ENCODE measurements around the gene CRYBG3.
"Not testable (repeated sequence)": the region's sequence is repeated elsewhere in the genome, so short reads cannot be mapped to it uniquely, and the experiment has no call there.

Gene CRYBG3

GRCh38 chr3:97899331-97899730 lies 77.5 kb downstream of the CRYBG3 start:
- no peak for DNase-seq (ENCODE audit: low read depth)
- no peak overlapping the region for H3K4me3 ChIP-seq (ENCODE audit: control insufficient read depth, low read depth, low read length)
- TF ChIP-seq CTCF (IDR thresholded peaks at IDR 0.05; ENCODE audit: control insufficient read depth, insufficient read depth, low read depth, low read length, missing control alignments), result no peak

DNA sequence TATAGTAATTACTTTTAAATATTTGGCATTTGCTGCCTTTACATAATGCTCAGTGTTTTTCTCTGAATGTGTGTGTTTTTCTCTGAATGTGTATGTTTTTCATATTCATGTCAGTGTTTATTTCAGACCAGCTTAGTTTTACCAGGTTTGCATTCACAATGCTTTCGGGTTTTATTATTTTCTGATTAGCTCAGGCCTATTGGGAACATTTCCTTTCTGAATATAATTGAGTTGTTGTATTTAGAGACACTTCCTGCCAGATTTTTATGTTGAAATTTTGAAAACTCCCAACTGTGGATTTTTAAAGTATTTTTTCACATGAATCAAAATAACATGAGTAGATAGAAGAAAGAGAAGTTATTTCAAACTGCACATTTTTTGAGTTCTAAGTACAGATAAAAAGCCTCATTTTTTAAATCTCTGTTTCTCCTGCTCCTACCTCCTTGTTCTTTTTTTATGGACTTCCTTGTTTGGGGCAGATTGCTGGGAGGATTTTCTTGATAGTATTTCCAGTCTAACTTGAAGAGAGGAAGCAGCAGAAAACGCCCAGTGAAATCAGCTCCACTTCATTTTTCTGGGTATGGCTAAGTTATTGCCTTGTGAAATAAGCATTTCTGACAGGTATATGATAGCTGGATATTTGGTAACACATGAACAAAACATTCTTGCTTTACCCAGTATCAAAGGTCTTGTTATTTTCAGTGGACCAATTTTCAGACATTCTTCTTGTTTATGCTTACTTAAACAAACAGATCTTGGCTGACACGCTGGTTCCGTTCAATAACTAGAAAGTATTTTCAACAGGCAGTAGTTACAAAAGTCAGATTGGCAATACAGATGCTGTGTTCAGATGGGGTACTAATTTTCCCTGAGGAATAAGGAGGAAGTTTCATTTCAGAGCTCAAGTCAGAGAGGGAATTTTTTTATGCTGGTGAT lies 79.8 kb downstream of the CRYBG3 start:
- no peak for TF ChIP-seq CTCF (IDR thresholded peaks at IDR 0.05; ENCODE audit: control insufficient read depth, insufficient read depth, low read depth, low read length, missing control alignments)
- no peak for DNase-seq (ENCODE audit: low read depth)
- no peak overlapping the region for H3K4me3 ChIP-seq (ENCODE audit: control insufficient read depth, low read depth, low read length)

DNA sequence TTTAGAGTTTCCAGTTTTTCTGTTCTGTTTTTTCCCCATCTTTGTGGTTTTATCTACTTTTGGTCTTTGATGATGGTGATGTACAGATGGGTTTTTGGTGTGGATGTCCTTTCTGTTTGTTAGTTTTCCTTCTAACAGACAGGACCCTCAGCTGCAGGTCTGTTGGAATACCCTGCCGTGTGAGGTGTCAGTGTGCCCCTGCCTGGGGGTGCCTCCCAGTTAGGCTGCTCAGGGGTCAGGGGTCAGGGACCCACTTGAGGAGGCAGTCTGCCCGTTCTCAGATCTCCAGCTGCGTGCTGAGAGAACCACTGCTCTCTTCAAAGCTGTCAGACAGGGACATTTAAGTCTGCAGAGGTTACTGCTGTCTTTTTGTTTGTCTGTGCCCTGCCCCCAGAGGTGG lies 88.0 kb downstream of the CRYBG3 start:
- not testable (repeated sequence) for H3K4me3 ChIP-seq (ENCODE audit: control insufficient read depth, low read depth, low read length); DNase-seq (ENCODE audit: low read depth)

DNA sequence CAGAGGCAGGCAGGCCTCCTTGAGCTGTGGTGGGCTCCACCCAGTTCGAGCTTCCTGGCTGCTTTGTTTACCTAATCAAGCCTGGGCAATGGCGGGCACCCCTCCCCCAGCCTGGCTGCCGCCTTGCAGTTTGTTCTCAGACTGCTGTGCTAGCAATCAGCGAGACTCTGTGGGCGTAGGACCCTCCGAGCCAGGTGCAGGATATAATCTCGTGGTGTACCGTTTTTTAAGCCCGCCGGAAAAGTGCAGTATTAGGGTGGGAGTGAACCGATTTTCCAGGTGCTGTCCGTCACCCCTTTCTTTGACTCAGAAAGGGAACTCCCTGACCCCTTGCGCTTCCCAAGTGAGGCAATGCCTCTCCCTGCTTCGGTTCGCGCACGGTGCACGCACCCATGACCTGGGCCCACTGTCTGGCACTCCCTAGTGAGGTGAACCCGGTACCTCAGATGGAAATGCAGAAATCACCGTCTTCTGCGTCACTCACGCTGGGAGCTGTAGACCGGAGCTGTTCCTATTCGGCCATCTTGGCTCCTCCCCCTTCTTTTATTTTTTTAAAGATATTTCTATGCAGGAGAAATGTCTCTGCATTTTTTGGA lies 88.5 kb downstream of the CRYBG3 start:
- not testable (repeated sequence) for H3K4me3 ChIP-seq (ENCODE audit: control insufficient read depth, low read depth, low read length); DNase-seq (ENCODE audit: low read depth)

DNA sequence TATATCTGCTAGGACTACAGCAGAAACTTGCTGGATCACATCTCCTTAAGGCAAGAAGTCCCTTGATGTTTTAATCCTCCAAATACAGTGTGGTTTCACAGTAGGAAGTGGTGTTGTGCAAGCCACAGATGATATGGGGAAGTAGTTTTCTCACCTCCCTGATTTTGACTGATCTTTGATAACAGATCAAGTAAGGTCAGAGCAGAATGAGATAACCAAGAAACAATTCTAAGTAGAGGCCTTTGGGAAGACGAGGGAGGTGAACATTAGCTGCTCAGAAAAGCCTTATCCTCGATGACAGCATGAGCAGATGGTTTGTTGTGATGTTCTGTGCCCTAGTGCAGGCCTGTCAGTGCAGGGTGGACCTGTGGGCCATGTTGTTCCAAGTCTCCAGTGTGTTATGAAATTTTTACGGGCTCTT lies 89.1 kb downstream of the CRYBG3 start:
- H3K4me3 ChIP-seq (ENCODE audit: control insufficient read depth, low read depth, low read length), result no peak overlapping the region
- no peak for TF ChIP-seq CTCF (IDR thresholded peaks at IDR 0.05; ENCODE audit: control insufficient read depth, insufficient read depth, low read depth, low read length, missing control alignments)

DNA sequence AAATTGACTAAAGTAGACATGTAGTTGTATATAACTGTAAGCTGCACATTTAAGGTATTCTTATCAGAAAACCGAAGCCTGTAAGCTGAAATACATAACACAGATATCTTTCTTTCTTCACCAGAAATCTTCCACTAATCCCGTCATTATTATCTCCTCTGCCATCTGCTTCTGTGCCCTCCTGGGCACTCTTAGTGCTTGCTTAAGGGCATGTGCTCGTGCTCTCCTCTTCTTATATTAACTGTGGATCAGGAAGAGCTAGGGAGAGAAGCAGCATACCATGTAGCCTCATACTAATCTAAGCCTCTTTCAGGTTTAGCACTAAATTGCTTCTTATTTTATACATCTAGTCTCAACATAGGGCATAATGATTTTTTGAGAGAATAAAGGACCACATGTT lies 89.6 kb downstream of the CRYBG3 start:
- no peak for DNase-seq (ENCODE audit: low read depth)
- TF ChIP-seq CTCF (IDR thresholded peaks at IDR 0.05; ENCODE audit: control insufficient read depth, insufficient read depth, low read depth, low read length, missing control alignments), result no peak
- no peak overlapping the region for H3K4me3 ChIP-seq (ENCODE audit: control insufficient read depth, low read depth, low read length)

More for the DNA sequence above, 89.1 kb downstream of the CRYBG3 start:
- no peak for DNase-seq (ENCODE audit: low read depth)

GRCh38 chr3:97914388-97914787 lies 92.6 kb downstream of the CRYBG3 start:
- no peak overlapping the region for H3K4me3 ChIP-seq (ENCODE audit: control insufficient read depth, low read depth, low read length)
- no peak for TF ChIP-seq CTCF (IDR thresholded peaks at IDR 0.05; ENCODE audit: control insufficient read depth, insufficient read depth, low read depth, low read length, missing control alignments)
- no peak for DNase-seq (ENCODE audit: low read depth)
